Uterus (tissue), 4 donors: ENCODE measurements around the gene MEIS3. TPM values are rescaled to one million over a fixed set of nuclear protein-coding genes. Genes with fewer than 3 reads are reported as not detected.
"Not testable (repeated sequence)": the region's sequence is repeated elsewhere in the genome, so short reads cannot be mapped to it uniquely, and the experiment has no call there.

ENCODE experiments used
- DNase-seq, 2 donors: peaks; one replicate each; pipeline ENCODE4 v3.0.0-alpha.2; 2019 to 2020
- H3K27ac ChIP-seq, 2 donors: fragments of 200-600 bp; sonication (generic); 1 replicate in 1 of 2; 2 replicates in 1 of 2; pipeline ENCODE4 v1.5.1; 2016 to 2018
- H3K27me3 ChIP-seq, 2 donors: fragments of 200-600 bp; sonication (generic); one replicate each; pipeline ENCODE4 v1.5.1; 2018 to 2019; ENCODE audit warnings: control low read depth in 1 of 2
- H3K36me3 ChIP-seq, 2 donors: fragments of 200-600 bp; sonication (generic); one replicate each; pipeline ENCODE4 v1.5.1; 2019; ENCODE audit warnings: control low read depth in 1 of 2
- H3K4me1 ChIP-seq, 2 donors: fragments of 200-600 bp; sonication (generic); one replicate each; pipeline ENCODE4 v1.5.1; 2018 to 2019; ENCODE audit warnings: control low read depth in 1 of 2
- H3K4me3 ChIP-seq, 2 donors: fragments of 200-600 bp; sonication (generic); 1 replicate in 1 of 2; 2 replicates in 1 of 2; pipeline ENCODE4 v1.5.1; 2018 to 2019; ENCODE audit warnings: mild to moderate bottlenecking in 1 of 2
- H3K9me3 ChIP-seq, 2 donors: fragments of 200-600 bp; sonication (generic); one replicate each; pipeline ENCODE4 v1.5.1; 2019; ENCODE audit warnings: control low read depth in 1 of 2
- POLR2A ChIP-seq, 2 donors: fragments of 450-650 bp; IDR thresholded peaks; one replicate each; pipeline ENCODE4 v1.6.1; 2016; ENCODE audit warnings: antibody characterized with exemption in 2 of 2, mild to moderate bottlenecking in 1 of 2, moderate library complexity in 1 of 2
- intact Hi-C: fragments of 100-400 bp; cut with DNase I; formaldehyde crosslinking; loops from one replicate; pipeline ENCODE4 v1.15.1; 2023; ENCODE audit warnings: low total_unique reads
- total RNA-seq, 4 donors: library from RNA; depleted of rRNA in 3 of 4; stranded (reverse); fragments of >200 nt in 3 of 4; gene quantifications; one replicate each; pipeline versions ENCODE4 v1.1.0 to v1.2.4, GENCODE V29; 2014 to 2023
- TF ChIP-seq, protein P1 (sequence below), 4 experiments: fragments of 200-600 bp in 2 of 4; fragments of 450-650 bp in 2 of 4; sonication (generic) in 2 of 4; IDR thresholded peaks; one replicate each; pipeline ENCODE4 v1.5.1; 2016 to 2019; ENCODE audit warnings: antibody characterized with exemption in 4 of 4, mild to moderate bottlenecking in 2 of 4, moderate library complexity in 1 of 4
- donor health status: DM: yes; HTN: yes; CAD: no.

The MEIS3 gene
- total RNA-seq, 4 donors from 2014 or later = 28.9 to 133 (median 75.0) TPM

DNA sequence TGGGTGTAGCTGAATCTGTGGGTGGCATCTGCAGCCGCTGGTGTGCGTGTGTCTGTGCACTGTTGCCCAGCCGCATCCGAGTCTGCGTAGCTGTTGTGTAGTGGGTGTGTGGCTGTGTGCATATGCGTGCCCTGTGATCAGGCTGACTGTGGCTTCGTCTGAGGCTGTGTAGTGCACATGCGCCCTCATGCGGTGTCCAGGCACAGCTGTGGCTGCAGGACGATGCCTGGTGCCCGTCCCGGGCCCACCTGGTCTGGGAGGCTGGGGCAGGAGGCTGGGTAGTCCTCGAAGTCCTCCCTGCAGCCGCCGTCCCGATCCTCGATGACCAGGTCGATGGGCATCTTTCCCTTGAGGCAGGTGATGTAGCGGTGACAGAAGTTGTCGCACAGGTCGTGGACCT, 4.9 kb downstream of the MEIS3 start:
- Histone ChIP-seq H3K27ac (no peak overlapping the region), H3K9me3 (no peaks in the 10 kb centered on the region), H3K4me3 (no peak overlapping the region), H3K27me3 (no peaks in the 10 kb centered on the region), H3K4me1 (peaks cover 0 to 10% of the 10 kb centered on the region in 2 donors), H3K36me3 (no peaks in the 10 kb centered on the region)
- TF ChIP-seq POLR2A (IDR thresholded peaks at IDR 0.05) = no peak
- TF ChIP-seq, protein P1, sequence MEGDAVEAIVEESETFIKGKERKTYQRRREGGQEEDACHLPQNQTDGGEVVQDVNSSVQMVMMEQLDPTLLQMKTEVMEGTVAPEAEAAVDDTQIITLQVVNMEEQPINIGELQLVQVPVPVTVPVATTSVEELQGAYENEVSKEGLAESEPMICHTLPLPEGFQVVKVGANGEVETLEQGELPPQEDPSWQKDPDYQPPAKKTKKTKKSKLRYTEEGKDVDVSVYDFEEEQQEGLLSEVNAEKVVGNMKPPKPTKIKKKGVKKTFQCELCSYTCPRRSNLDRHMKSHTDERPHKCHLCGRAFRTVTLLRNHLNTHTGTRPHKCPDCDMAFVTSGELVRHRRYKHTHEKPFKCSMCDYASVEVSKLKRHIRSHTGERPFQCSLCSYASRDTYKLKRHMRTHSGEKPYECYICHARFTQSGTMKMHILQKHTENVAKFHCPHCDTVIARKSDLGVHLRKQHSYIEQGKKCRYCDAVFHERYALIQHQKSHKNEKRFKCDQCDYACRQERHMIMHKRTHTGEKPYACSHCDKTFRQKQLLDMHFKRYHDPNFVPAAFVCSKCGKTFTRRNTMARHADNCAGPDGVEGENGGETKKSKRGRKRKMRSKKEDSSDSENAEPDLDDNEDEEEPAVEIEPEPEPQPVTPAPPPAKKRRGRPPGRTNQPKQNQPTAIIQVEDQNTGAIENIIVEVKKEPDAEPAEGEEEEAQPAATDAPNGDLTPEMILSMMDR (IDR thresholded peaks at IDR 0.05) = no peak
- no peak for DNase-seq
- intact Hi-C loops = no loop called here

DNA sequence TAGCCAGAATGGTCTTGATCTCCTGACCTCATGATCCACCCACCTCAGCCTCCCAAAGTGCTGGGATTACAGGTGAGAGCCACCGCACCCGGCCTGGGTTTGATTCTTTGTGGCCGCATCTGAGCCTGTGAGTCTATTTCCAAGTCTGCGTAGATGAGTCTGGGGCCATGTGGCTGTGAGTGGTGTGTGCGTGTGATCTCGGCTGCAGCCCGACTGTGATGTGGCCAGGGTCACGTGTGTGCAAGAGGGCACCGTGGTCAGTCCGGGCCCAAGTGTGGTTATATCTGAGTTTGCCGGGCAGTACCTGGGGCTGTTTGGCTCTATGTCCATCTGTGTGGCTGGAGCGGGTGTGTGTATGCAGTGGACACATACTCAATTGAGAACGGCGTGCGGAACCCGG, 5.4 kb downstream of the MEIS3 start:
- H3K27ac ChIP-seq = no peak overlapping the region
- H3K4me3 ChIP-seq = no peak overlapping the region
- H3K4me1 ChIP-seq = peaks cover 0 to 10% of the 10 kb centered on the region in 2 donors
- H3K27me3 ChIP-seq = no peaks in the 10 kb centered on the region
- TF ChIP-seq, protein P1 (IDR thresholded peaks at IDR 0.05) = no peak
- TF ChIP-seq POLR2A (IDR thresholded peaks at IDR 0.05) = no peak
- H3K9me3 ChIP-seq = no peaks in the 10 kb centered on the region
- no peaks in the 10 kb centered on the region for H3K36me3 ChIP-seq
- intact Hi-C loops = no loop called here
- no peak for DNase-seq

- H3K27me3 ChIP-seq, intact Hi-C loops, H3K9me3 ChIP-seq, H3K4me1 ChIP-seq, H3K36me3 ChIP-seq, H3K4me3 ChIP-seq, DNase-seq, H3K27ac ChIP-seq: not testable (repeated sequence)
Observed at GRCh38 chr19:47411696-47412095, 7.6 kb downstream of the MEIS3 start.

GRCh38 chr19:47411101-47411500, 8.2 kb downstream of the MEIS3 start:
- no peak overlapping the region for H3K4me3 ChIP-seq
- no peak for DNase-seq
- no peaks in the 10 kb centered on the region for H3K27me3 ChIP-seq
- intact Hi-C loops = no loop called here
- peak overlapping the region in 1 of 2 donors; percentile 15 for H3K27ac ChIP-seq
- H3K36me3 ChIP-seq = no peaks in the 10 kb centered on the region
- no peaks in the 10 kb centered on the region for H3K4me1 ChIP-seq
- TF ChIP-seq, protein P1 (IDR thresholded peaks at IDR 0.05) = no peak
- no peak for TF ChIP-seq POLR2A (IDR thresholded peaks at IDR 0.05)
- H3K9me3 ChIP-seq = no peaks in the 10 kb centered on the region

GRCh38 chr19:47408156-47408938, 11.0 kb downstream of the MEIS3 start:
- intact Hi-C loops = no loop called here

More at GRCh38 chr19:47408156-47408938, 11.0 kb downstream of the MEIS3 start:
- Histone ChIP-seq H3K4me3 (no peak overlapping the region), H3K36me3 (no peaks in the 10 kb centered on the region), H3K9me3 (no peaks in the 10 kb centered on the region), H3K27me3 (no peaks in the 10 kb centered on the region), H3K4me1 (no peaks in the 10 kb centered on the region), H3K27ac (no peak overlapping the region)
- TF ChIP-seq, protein P1 (IDR thresholded peaks at IDR 0.05) = no peak
- TF ChIP-seq POLR2A (IDR thresholded peaks at IDR 0.05) = no peak
- DNase-seq = no peak
